ENCODE results near the gene CELF2. TPM values are rescaled to one million over a fixed set of nuclear protein-coding genes. Genes with fewer than 3 reads are reported as not detected.
A peak's percentile ranks its signal among the peaks of the same experiment; 100 is the strongest.
"Not testable (repeated sequence)": the region's sequence is repeated elsewhere in the genome, so short reads cannot be mapped to it uniquely, and the experiment has no call there.

Gene CELF2
- 71.2 TPM for total RNA-seq
- long read RNA-seq, full-length matches to known transcripts = 8 of 39 reads
- long read RNA-seq, partial matches to known transcripts = 9 of 39 reads
- long read RNA-seq, other reads (novel, unspliced or antisense) = 22 of 39 reads

GRCh38 chr10:11017570-11018431 lies at the start of gene CELF2:
Gene CELF2, plus strand, starts transcription at chr10:11017872. Its CDS starts 218 bp downstream, at chr10:11018090.
- ATAC-seq = peak; percentile 79
- DNase-seq (ENCODE audit: missing footprints) = peak; percentile 81
- intact Hi-C loops (cut with DNase I) = loop anchor here (2.0 to 10.0 kb wide), 5 partner anchors 29 to 220 kb away; no protein-coding TSS in a partner anchor

- intact Hi-C loops (cut with DNase I) = no loop called here
- ATAC-seq (no peak), DNase-seq (ENCODE audit: missing footprints) (no peak)
These were observed 49.4 kb upstream of the CELF2 start for GRCh38 chr10:10968257-10968588.

- intact Hi-C loops (cut with DNase I) = no loop called here
- ATAC-seq (no peak), DNase-seq (ENCODE audit: missing footprints) (no peak)
These were observed 44.4 kb upstream of the CELF2 start for GRCh38 chr10:10973310-10973709.

- intact Hi-C loops (cut with DNase I) = no loop called here
- ATAC-seq (peak; percentile 14), DNase-seq (ENCODE audit: missing footprints) (no peak)
These were observed 42.0 kb upstream of the CELF2 start for GRCh38 chr10:10975647-10976046.

- ATAC-seq = no peak
- intact Hi-C loops (cut with DNase I) = no loop called here
- no peak for DNase-seq (ENCODE audit: missing footprints)
These were observed 41.0 kb upstream of the CELF2 start for GRCh38 chr10:10976652-10977051.

- ATAC-seq (peak; percentile 87), DNase-seq (ENCODE audit: missing footprints) (no peak)
- intact Hi-C loops (cut with DNase I) = no loop called here
These were observed 40.3 kb upstream of the CELF2 start for GRCh38 chr10:10977226-10977956.

- intact Hi-C loops (cut with DNase I) = no loop called here
- DNase-seq (ENCODE audit: missing footprints) = no peak
- no peak for ATAC-seq
These were observed 39.7 kb upstream of the CELF2 start for GRCh38 chr10:10977978-10978377.

- ATAC-seq (no peak), DNase-seq (ENCODE audit: missing footprints) (no peak)
- intact Hi-C loops (cut with DNase I) = no loop called here
These were observed 32.3 kb upstream of the CELF2 start for GRCh38 chr10:10985361-10985760.

GRCh38 chr10:10986606-10987005 lies 31.1 kb upstream of the CELF2 start:
- ATAC-seq (no peak), DNase-seq (ENCODE audit: missing footprints) (no peak)
- intact Hi-C loops (cut with DNase I) = no loop called here

GRCh38 chr10:10987111-10987510 lies 30.6 kb upstream of the CELF2 start:
- no peak for ATAC-seq
- DNase-seq (ENCODE audit: missing footprints) = no peak
- intact Hi-C loops (cut with DNase I) = no loop called here

- DNase-seq (ENCODE audit: missing footprints) (no peak), ATAC-seq (no peak)
- intact Hi-C loops (cut with DNase I) = no loop called here
These were observed 28.0 kb upstream of the CELF2 start for GRCh38 chr10:10989669-10990068.

- intact Hi-C loops (cut with DNase I) = no loop called here
- ATAC-seq (no peak), DNase-seq (ENCODE audit: missing footprints) (no peak)
These were observed 26.5 kb upstream of the CELF2 start for GRCh38 chr10:10991144-10991543.

GRCh38 chr10:10992072-10992471 lies 25.6 kb upstream of the CELF2 start:
- ATAC-seq = no peak
- intact Hi-C loops (cut with DNase I) = no loop called here
- DNase-seq (ENCODE audit: missing footprints) = no peak

- no peak for DNase-seq (ENCODE audit: missing footprints)
- intact Hi-C loops (cut with DNase I) = no loop called here
- no peak for ATAC-seq
These were observed 24.5 kb upstream of the CELF2 start for GRCh38 chr10:10992961-10993714.

- intact Hi-C loops (cut with DNase I) = no loop called here
- ATAC-seq = no peak
- DNase-seq (ENCODE audit: missing footprints) = no peak
These were observed 23.9 kb upstream of the CELF2 start for GRCh38 chr10:10993785-10994184.

- intact Hi-C loops (cut with DNase I) = no loop called here
- ATAC-seq (no peak), DNase-seq (ENCODE audit: missing footprints) (no peak)
These were observed 23.3 kb upstream of the CELF2 start for GRCh38 chr10:10994360-10994759.

GRCh38 chr10:10995120-10995519 lies 22.6 kb upstream of the CELF2 start:
- intact Hi-C loops (cut with DNase I) = no loop called here
- DNase-seq (ENCODE audit: missing footprints) (no peak), ATAC-seq (no peak)

GRCh38 chr10:10996966-10997620 lies 20.6 kb upstream of the CELF2 start:
- no peak for ATAC-seq
- intact Hi-C loops (cut with DNase I) = no loop called here
- DNase-seq (ENCODE audit: missing footprints) = no peak

- DNase-seq (ENCODE audit: missing footprints); intact Hi-C loops (cut with DNase I): not testable (repeated sequence)
These were observed 18.2 kb upstream of the CELF2 start for GRCh38 chr10:10999501-10999900.

More at GRCh38 chr10:10999501-10999900, 18.2 kb upstream of the CELF2 start:
- ATAC-seq = not testable (repeated sequence)

All from Right ventricle myocardium inferior (tissue), 1 donor.